ENCODE measurements around the gene CCT7. TPM values are rescaled to one million over a fixed set of nuclear protein-coding genes. Genes with fewer than 3 reads are reported as not detected.

Gene CCT7
- total RNA-seq, 1 donor from 2014 or later = 359 TPM

DNA sequence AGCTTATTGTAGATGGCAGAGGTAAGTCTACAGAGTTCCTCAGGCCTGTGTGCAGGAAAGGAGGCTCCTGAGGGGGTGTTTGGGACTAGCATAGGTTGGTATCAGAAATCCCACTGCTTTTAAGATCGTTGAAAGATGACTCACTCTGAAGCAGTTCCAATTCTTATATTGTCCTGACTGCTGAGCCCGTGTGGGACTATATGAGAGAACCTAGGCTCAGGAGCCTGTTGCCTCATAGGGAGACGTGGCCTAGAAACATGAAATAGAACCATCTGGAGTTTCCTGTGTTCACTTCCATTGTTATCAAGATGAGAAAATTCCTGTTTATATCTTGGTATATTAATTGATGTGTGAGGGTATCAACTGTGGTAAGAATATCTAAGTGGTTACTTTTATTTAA, 5.7 kb downstream of the CCT7 start:
- H3K9me3 Mint-ChIP-seq (ENCODE audit: unreplicated experiment) = no peaks in the 10 kb centered on the region
- no peak overlapping the region for H3K4me3 Mint-ChIP-seq (ENCODE audit: unreplicated experiment)

GRCh38 chr2:73243884-73244570, 9.9 kb downstream of the CCT7 start:
- DNase-seq (ENCODE audit: low read depth) (peak; percentile 71), FAIRE-seq (no peak)
- peaks cover 76% of the 10 kb centered on the region for H3K79me2 ChIP-seq (ENCODE audit: insufficient read depth, low read length)
- H4K20me1 ChIP-seq (ENCODE audit: insufficient read depth, low read length) = peaks cover 91% of the 10 kb centered on the region
- H3K36me3 ChIP-seq (ENCODE audit: insufficient read depth, low read length) = peaks cover 80% of the 10 kb centered on the region
- Mint-ChIP-seq H3K27ac (ENCODE audit: unreplicated experiment) (no peak overlapping the region), H3K4me1 (ENCODE audit: low read depth, unreplicated experiment) (peaks cover 32% of the 10 kb centered on the region), H3K27me3 (ENCODE audit: low read depth, unreplicated experiment) (no peaks in the 10 kb centered on the region), H3K4me3 (ENCODE audit: unreplicated experiment) (no peak overlapping the region), H3K36me3 (ENCODE audit: low read depth, unreplicated experiment) (peaks cover 8% of the 10 kb centered on the region), H3K9me3 (ENCODE audit: unreplicated experiment) (no peaks in the 10 kb centered on the region)
- H3K4me2 ChIP-seq (ENCODE audit: low read length) = peak overlapping the region; percentile 13
- peak overlapping the region; percentile 23 for H3K9ac ChIP-seq (ENCODE audit: low read length)
- H3K4me1 ChIP-seq (ENCODE audit: insufficient read depth, low read length) = peaks cover 21% of the 10 kb centered on the region
- no peaks in the 10 kb centered on the region for H3K27me3 ChIP-seq (ENCODE audit: insufficient read depth, low read length)
- H2AFZ ChIP-seq (ENCODE audit: low read depth, low read length) = no peak overlapping the region
- no peak overlapping the region for H3K4me3 ChIP-seq (ENCODE audit: insufficient read depth, low read depth, low read length)
- TF ChIP-seq CTCF (IDR thresholded peaks at IDR 0.05; ENCODE audit: insufficient read depth, low read depth, low read length) (no peak), EZH2 (IDR thresholded peaks at IDR 0.05; ENCODE audit: insufficient read depth, low read length) (no peak)
- no peak overlapping the region for H3K27ac ChIP-seq (ENCODE audit: low read depth, low read length)
- H3K9me3 ChIP-seq (ENCODE audit: insufficient read depth, low read depth, low read length) = no peaks in the 10 kb centered on the region

More for the DNA sequence above, 5.7 kb downstream of the CCT7 start:
- peak overlapping the region; percentile 27 for H3K9ac ChIP-seq (ENCODE audit: low read length)
- peak overlapping the region; percentile 1 for H3K27ac ChIP-seq (ENCODE audit: low read depth, low read length)
- H3K4me1 Mint-ChIP-seq (ENCODE audit: low read depth, unreplicated experiment) = peaks cover 46% of the 10 kb centered on the region
- H3K4me1 ChIP-seq (ENCODE audit: insufficient read depth, low read length) = peaks cover 34% of the 10 kb centered on the region
- H3K4me2 ChIP-seq (ENCODE audit: low read length) = peak overlapping the region; percentile 59
- no peaks in the 10 kb centered on the region for H3K27me3 ChIP-seq (ENCODE audit: insufficient read depth, low read length)
- peaks cover 48% of the 10 kb centered on the region for H3K36me3 ChIP-seq (ENCODE audit: insufficient read depth, low read length)
- TF ChIP-seq CTCF (IDR thresholded peaks at IDR 0.05; ENCODE audit: insufficient read depth, low read depth, low read length) = no peak
- TF ChIP-seq EZH2 (IDR thresholded peaks at IDR 0.05; ENCODE audit: insufficient read depth, low read length) = no peak
- no peaks in the 10 kb centered on the region for H3K36me3 Mint-ChIP-seq (ENCODE audit: low read depth, unreplicated experiment)
- H3K4me3 ChIP-seq (ENCODE audit: insufficient read depth, low read depth, low read length) = no peak overlapping the region
- DNase-seq (ENCODE audit: low read depth) = peak; percentile 56
- H3K79me2 ChIP-seq (ENCODE audit: insufficient read depth, low read length) = peaks cover 95% of the 10 kb centered on the region
- no peak overlapping the region for H2AFZ ChIP-seq (ENCODE audit: low read depth, low read length)
- peaks cover 93% of the 10 kb centered on the region for H4K20me1 ChIP-seq (ENCODE audit: insufficient read depth, low read length)
- H3K9me3 ChIP-seq (ENCODE audit: insufficient read depth, low read depth, low read length) = no peaks in the 10 kb centered on the region
- no peak overlapping the region for H3K27ac Mint-ChIP-seq (ENCODE audit: unreplicated experiment)
- no peaks in the 10 kb centered on the region for H3K27me3 Mint-ChIP-seq (ENCODE audit: low read depth, unreplicated experiment)
- FAIRE-seq = no peak

DNA sequence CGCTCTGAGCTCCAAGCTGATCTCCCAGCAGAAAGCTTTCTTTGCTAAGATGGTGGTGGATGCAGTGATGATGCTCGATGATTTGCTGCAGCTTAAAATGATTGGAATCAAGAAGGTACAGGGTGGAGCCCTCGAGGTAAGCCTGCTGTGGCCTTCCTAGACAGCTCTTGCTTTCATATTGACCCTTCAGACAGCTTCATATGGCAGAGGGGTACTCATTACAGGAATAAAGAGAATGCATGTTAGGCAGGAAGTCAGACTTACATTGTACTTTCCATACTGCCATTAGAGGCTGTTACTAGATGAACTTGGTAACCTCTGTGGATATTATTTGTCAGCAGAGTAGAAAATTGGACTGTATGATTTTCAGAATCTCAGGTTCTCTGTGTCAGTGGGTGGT, 10.5 kb downstream of the CCT7 start:
- peaks cover 91% of the 10 kb centered on the region for H4K20me1 ChIP-seq (ENCODE audit: insufficient read depth, low read length)
- H2AFZ ChIP-seq (ENCODE audit: low read depth, low read length) = no peak overlapping the region
- Mint-ChIP-seq H3K27ac (ENCODE audit: unreplicated experiment) (no peak overlapping the region), H3K4me3 (ENCODE audit: unreplicated experiment) (no peak overlapping the region), H3K36me3 (ENCODE audit: low read depth, unreplicated experiment) (peaks cover 13% of the 10 kb centered on the region), H3K9me3 (ENCODE audit: unreplicated experiment) (no peaks in the 10 kb centered on the region), H3K4me1 (ENCODE audit: low read depth, unreplicated experiment) (peaks cover 28% of the 10 kb centered on the region), H3K27me3 (ENCODE audit: low read depth, unreplicated experiment) (no peaks in the 10 kb centered on the region)
- peak overlapping the region; percentile 4 for H3K9ac ChIP-seq (ENCODE audit: low read length)
- H3K79me2 ChIP-seq (ENCODE audit: insufficient read depth, low read length) = peaks cover 71% of the 10 kb centered on the region
- TF ChIP-seq EZH2 (IDR thresholded peaks at IDR 0.05; ENCODE audit: insufficient read depth, low read length) = no peak
- TF ChIP-seq CTCF (IDR thresholded peaks at IDR 0.05; ENCODE audit: insufficient read depth, low read depth, low read length) = no peak
- no peaks in the 10 kb centered on the region for H3K9me3 ChIP-seq (ENCODE audit: insufficient read depth, low read depth, low read length)
- FAIRE-seq = no peak
- no peak overlapping the region for H3K27ac ChIP-seq (ENCODE audit: low read depth, low read length)
- no peak overlapping the region for H3K4me2 ChIP-seq (ENCODE audit: low read length)
- H3K4me3 ChIP-seq (ENCODE audit: insufficient read depth, low read depth, low read length) = no peak overlapping the region
- H3K27me3 ChIP-seq (ENCODE audit: insufficient read depth, low read length) = no peaks in the 10 kb centered on the region
- peaks cover 15% of the 10 kb centered on the region for H3K4me1 ChIP-seq (ENCODE audit: insufficient read depth, low read length)
- no peak for DNase-seq (ENCODE audit: low read depth)
- peaks cover 83% of the 10 kb centered on the region for H3K36me3 ChIP-seq (ENCODE audit: insufficient read depth, low read length)

Data from astrocyte (in vitro differentiated cells and primary cell).